ENCODE measurements around the gene IL15RA.
"Not testable (repeated sequence)": the region's sequence is repeated elsewhere in the genome, so short reads cannot be mapped to it uniquely, and the experiment has no call there.

Gene IL15RA

GRCh38 chr10:5919568-5919967 is 57.8 kb downstream of the IL15RA start:
- no peak for DNase-seq

GRCh38 chr10:5918763-5919162 is 58.6 kb downstream of the IL15RA start:
- no peak for DNase-seq

GRCh38 chr10:5917305-5917704 is 60.0 kb downstream of the IL15RA start:
- DNase-seq = no peak

- DNase-seq = no peak
These were observed 61.9 kb downstream of the IL15RA start for GRCh38 chr10:5915451-5915850.

- no peak for DNase-seq
These were observed 63.6 kb downstream of the IL15RA start for GRCh38 chr10:5913736-5914135.

GRCh38 chr10:5911670-5912069 is 65.7 kb downstream of the IL15RA start:
- DNase-seq = no peak

- no peak for DNase-seq
These were observed 66.8 kb downstream of the IL15RA start for GRCh38 chr10:5910323-5911100.

GRCh38 chr10:5908676-5909075 is 68.7 kb downstream of the IL15RA start:
- DNase-seq = not testable (repeated sequence)

- no peak for DNase-seq
These were observed 70.7 kb downstream of the IL15RA start for GRCh38 chr10:5906651-5907050.

- DNase-seq = no peak
These were observed 71.4 kb downstream of the IL15RA start for GRCh38 chr10:5905854-5906507.

- DNase-seq = peak in 1 of 2 donors; percentile 3
These were observed 73.1 kb downstream of the IL15RA start for GRCh38 chr10:5904227-5904626.

- DNase-seq = no peak
These were observed 73.8 kb downstream of the IL15RA start for GRCh38 chr10:5903563-5903962.

- no peak for DNase-seq
These were observed 74.7 kb downstream of the IL15RA start for GRCh38 chr10:5902511-5903274.
